Activated CD8-positive, alpha-beta memory T cell treated with anti-CD3 and anti-CD28 coated beads for 1 hour (primary cell): ENCODE results near the gene MUC5AC.

ENCODE experiments used
- DNase-seq, 2 donors: peaks; one replicate each; pipeline ENCODE4 v3.0.0-alpha.2; 2020; ENCODE audit warnings: low read depth in 1 of 2; ENCODE audit errors: extremely low read depth in 1 of 2

MUC5AC gene

GRCh38 chr11:1121813-1122663 is 35.7 kb upstream of the MUC5AC start:
- DNase-seq: no peak

- no peak for DNase-seq
Measured at GRCh38 chr11:1122664-1123002, 35.1 kb upstream of the MUC5AC start.

GRCh38 chr11:1123970-1124369 is 33.8 kb upstream of the MUC5AC start:
- no peak for DNase-seq

GRCh38 chr11:1125803-1126202 is 31.9 kb upstream of the MUC5AC start:
- no peak for DNase-seq

GRCh38 chr11:1126491-1126926 is 31.2 kb upstream of the MUC5AC start:
- DNase-seq: no peak

- DNase-seq: no peak
Measured at GRCh38 chr11:1126935-1127663, 30.7 kb upstream of the MUC5AC start.

- no peak for DNase-seq
Measured at GRCh38 chr11:1127664-1128162, 30.0 kb upstream of the MUC5AC start.

GRCh38 chr11:1128311-1129142 is 29.2 kb upstream of the MUC5AC start:
- DNase-seq: no peak

GRCh38 chr11:1129143-1129610 is 28.6 kb upstream of the MUC5AC start:
- DNase-seq: no peak

- DNase-seq: no peak
Measured at GRCh38 chr11:1129611-1130160, 28.1 kb upstream of the MUC5AC start.

GRCh38 chr11:1130276-1131032 is 27.3 kb upstream of the MUC5AC start:
- no peak for DNase-seq

- DNase-seq: no peak
Measured at GRCh38 chr11:1131033-1131911, 26.5 kb upstream of the MUC5AC start.

GRCh38 chr11:1134848-1135445 is 22.8 kb upstream of the MUC5AC start:
- no peak for DNase-seq

GRCh38 chr11:1138097-1138496 is 19.7 kb upstream of the MUC5AC start:
- no peak for DNase-seq

- no peak for DNase-seq
Measured at GRCh38 chr11:1139441-1140083, 18.2 kb upstream of the MUC5AC start.

GRCh38 chr11:1140642-1141490 is 16.9 kb upstream of the MUC5AC start:
- no peak for DNase-seq

- DNase-seq: no peak
Measured at GRCh38 chr11:1146365-1146764, 11.4 kb upstream of the MUC5AC start.
